ENCODE results near the gene BCLAF1. TPM values are rescaled to one million over a fixed set of nuclear protein-coding genes. Genes with fewer than 3 reads are reported as not detected.

The BCLAF1 gene
- total RNA-seq = 327 TPM

GRCh38 chr6:136289579-136290409 is at the start of gene BCLAF1:
Gene BCLAF1, minus strand, starts transcription at chr6:136289846. Its CDS starts 9,980 bp downstream, at chr6:136279866.

GRCh38 chr6:136249811-136250685 is 39.6 kb downstream of the BCLAF1 start, which contains the start of gene MTFR2:
Gene MTFR2, minus strand, starts transcription at chr6:136250311. Its CDS starts 1,212 bp downstream, at chr6:136249099.

Other genes starting within 250 kb of the BCLAF1 start
- 1.1 TPM for gene MTFR2, start 39.5 kb downstream of the BCLAF1 start, total RNA-seq

Data from camera-type eye (tissue), 1 donor.